Neural cell (in vitro differentiated cells): Measurements from ENCODE around the gene NARF.

Source experiments
- EP300 ChIP-seq: fragments of 450-650 bp; conservative IDR thresholded peaks from 2 replicates; pipeline ENCODE4 v1.6.1; 2014; ENCODE audit warnings: antibody characterized with exemption, mild to moderate bottlenecking, moderate library complexity; ENCODE audit not compliant: poor library complexity, severe bottlenecking
- EZH2 ChIP-seq: fragments of 200-600, 300-800 bp; shearing (Covaris generic), sonication (generic); IDR thresholded peaks from 2 replicates; pipeline ENCODE4 v1.6.1; 2014; ENCODE audit warnings: antibody characterized with exemption, low read length, borderline replicate concordance, mild to moderate bottlenecking; ENCODE audit not compliant: insufficient read depth, poor library complexity, severe bottlenecking
- TAF1 ChIP-seq: IDR thresholded peaks from 2 replicates; pipeline ENCODE4 v1.6.1; 2012; ENCODE audit warnings: low read depth
- TF ChIP-seq, protein P1 (sequence below): fragments of 450-650 bp; IDR thresholded peaks from 2 replicates; pipeline ENCODE4 v1.5.1; 2014; ENCODE audit warnings: antibody characterized with exemption, mild to moderate bottlenecking, moderate library complexity; ENCODE audit not compliant: poor library complexity, severe bottlenecking
- TF ChIP-seq, protein P2 (sequence below): IDR thresholded peaks from 2 replicates; pipeline ENCODE4 v1.6.1; 2012; ENCODE audit warnings: borderline replicate concordance

DNA sequence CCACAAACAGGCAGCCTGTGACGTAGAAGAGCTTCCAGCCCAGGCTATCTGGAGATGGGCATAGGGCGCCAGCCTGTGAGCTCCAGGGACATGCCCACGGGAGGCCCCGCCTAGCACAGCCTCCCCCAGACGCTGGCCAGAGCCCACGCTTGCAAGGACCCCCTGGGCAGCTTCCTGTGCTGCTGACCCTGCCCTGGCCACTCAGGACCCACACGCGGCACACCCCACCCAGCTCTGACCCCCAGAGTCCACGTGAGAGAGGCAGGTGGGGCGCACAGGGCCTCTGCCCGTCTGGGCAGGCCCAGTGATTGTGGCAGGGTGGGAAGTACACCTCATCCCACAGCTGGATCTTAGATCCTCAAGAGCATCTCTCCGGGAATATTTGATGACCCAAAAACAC is 11.9 kb upstream of the NARF start:
- TF ChIP-seq EZH2 (no peak), EP300 (no peak), TAF1 (no peak)
- TF ChIP-seq, protein P1, sequence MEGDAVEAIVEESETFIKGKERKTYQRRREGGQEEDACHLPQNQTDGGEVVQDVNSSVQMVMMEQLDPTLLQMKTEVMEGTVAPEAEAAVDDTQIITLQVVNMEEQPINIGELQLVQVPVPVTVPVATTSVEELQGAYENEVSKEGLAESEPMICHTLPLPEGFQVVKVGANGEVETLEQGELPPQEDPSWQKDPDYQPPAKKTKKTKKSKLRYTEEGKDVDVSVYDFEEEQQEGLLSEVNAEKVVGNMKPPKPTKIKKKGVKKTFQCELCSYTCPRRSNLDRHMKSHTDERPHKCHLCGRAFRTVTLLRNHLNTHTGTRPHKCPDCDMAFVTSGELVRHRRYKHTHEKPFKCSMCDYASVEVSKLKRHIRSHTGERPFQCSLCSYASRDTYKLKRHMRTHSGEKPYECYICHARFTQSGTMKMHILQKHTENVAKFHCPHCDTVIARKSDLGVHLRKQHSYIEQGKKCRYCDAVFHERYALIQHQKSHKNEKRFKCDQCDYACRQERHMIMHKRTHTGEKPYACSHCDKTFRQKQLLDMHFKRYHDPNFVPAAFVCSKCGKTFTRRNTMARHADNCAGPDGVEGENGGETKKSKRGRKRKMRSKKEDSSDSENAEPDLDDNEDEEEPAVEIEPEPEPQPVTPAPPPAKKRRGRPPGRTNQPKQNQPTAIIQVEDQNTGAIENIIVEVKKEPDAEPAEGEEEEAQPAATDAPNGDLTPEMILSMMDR: no peak
- TF ChIP-seq, protein P2, sequence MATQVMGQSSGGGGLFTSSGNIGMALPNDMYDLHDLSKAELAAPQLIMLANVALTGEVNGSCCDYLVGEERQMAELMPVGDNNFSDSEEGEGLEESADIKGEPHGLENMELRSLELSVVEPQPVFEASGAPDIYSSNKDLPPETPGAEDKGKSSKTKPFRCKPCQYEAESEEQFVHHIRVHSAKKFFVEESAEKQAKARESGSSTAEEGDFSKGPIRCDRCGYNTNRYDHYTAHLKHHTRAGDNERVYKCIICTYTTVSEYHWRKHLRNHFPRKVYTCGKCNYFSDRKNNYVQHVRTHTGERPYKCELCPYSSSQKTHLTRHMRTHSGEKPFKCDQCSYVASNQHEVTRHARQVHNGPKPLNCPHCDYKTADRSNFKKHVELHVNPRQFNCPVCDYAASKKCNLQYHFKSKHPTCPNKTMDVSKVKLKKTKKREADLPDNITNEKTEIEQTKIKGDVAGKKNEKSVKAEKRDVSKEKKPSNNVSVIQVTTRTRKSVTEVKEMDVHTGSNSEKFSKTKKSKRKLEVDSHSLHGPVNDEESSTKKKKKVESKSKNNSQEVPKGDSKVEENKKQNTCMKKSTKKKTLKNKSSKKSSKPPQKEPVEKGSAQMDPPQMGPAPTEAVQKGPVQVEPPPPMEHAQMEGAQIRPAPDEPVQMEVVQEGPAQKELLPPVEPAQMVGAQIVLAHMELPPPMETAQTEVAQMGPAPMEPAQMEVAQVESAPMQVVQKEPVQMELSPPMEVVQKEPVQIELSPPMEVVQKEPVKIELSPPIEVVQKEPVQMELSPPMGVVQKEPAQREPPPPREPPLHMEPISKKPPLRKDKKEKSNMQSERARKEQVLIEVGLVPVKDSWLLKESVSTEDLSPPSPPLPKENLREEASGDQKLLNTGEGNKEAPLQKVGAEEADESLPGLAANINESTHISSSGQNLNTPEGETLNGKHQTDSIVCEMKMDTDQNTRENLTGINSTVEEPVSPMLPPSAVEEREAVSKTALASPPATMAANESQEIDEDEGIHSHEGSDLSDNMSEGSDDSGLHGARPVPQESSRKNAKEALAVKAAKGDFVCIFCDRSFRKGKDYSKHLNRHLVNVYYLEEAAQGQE: no peak
